ENCODE data around the gene CCNI2. TPM values are rescaled to one million over a fixed set of nuclear protein-coding genes. Genes with fewer than 3 reads are reported as not detected.

CCNI2 gene
- total and polyA plus RNA-seq, 11 donors, result 0.11 to 0.50 (median 0.20) TPM; not detected in 8

- intact Hi-C loops (cut with DNase I), result loop anchor here in 3 of 10 donors (5.0 kb wide), 4 partner anchors 34 to 89 kb away; partner anchors contain the start of genes GDF9 (in 1 of the 3), KIF3A (in 1 of the 3), SOWAHA (in 1 of the 3) and UQCRQ (in 1 of the 3)
- TF ChIP-seq POLR2A (IDR thresholded peaks at IDR 0.05) (no peak), CTCF (IDR thresholded peaks at IDR 0.05) (no peak)
- H3K4me1 ChIP-seq, result peaks cover 0 to 49% (median 26%) of the 10 kb centered on the region in 12 donors
- 53 to 86% (median 67%) methylated on average over 4 of the region's 4 CpGs for WGBS, 4 donors
- ATAC-seq (no peak), DNase-seq (no peak)
- peak overlapping the region in 9 of 12 donors; percentile 72 to 92 (median 85) for H3K27ac ChIP-seq
- H3K27me3 ChIP-seq, result peaks cover 0 to 4% (median 0%) of the 10 kb centered on the region in 9 donors
- H3K9me3 ChIP-seq, result no peaks in the 10 kb centered on the region
- peak overlapping the region in 11 of 12 donors; percentile 65 to 98 (median 92) for H3K4me3 ChIP-seq
- H3K36me3 ChIP-seq, result no peaks in the 10 kb centered on the region
Observed at GRCh38 chr5:132778129-132778528, 30.9 kb downstream of the CCNI2 start.

GRCh38 chr5:132778856-132779255, 31.6 kb downstream of the CCNI2 start:
- no peak for TF ChIP-seq POLR2A (IDR thresholded peaks at IDR 0.05)
- no peak for TF ChIP-seq CTCF (IDR thresholded peaks at IDR 0.05)
- H3K36me3 ChIP-seq, result no peaks in the 10 kb centered on the region
- H3K4me3 ChIP-seq, result no peak overlapping the region
- intact Hi-C loops (cut with DNase I), result loop anchor here in 3 of 10 donors (5.0 kb wide), 4 partner anchors 33 to 88 kb away; partner anchors contain the start of genes GDF9 (in 1 of the 3), KIF3A (in 1 of the 3), SOWAHA (in 1 of the 3) and UQCRQ (in 1 of the 3)
- H3K27me3 ChIP-seq, result peaks cover 0 to 4% (median 0%) of the 10 kb centered on the region in 9 donors
- H3K4me1 ChIP-seq, result peaks cover 0 to 46% (median 23%) of the 10 kb centered on the region in 12 donors
- no peak for ATAC-seq
- no peak for DNase-seq
- 74 to 94% (median 85%) methylated on average over 5 of the region's 5 CpGs for WGBS, 4 donors
- no peaks in the 10 kb centered on the region for H3K9me3 ChIP-seq
- no peak overlapping the region for H3K27ac ChIP-seq

GRCh38 chr5:132779961-132780360, 32.7 kb downstream of the CCNI2 start:
- DNase-seq (no peak), ATAC-seq (no peak)
- H3K9me3 ChIP-seq, result no peaks in the 10 kb centered on the region
- intact Hi-C loops (cut with DNase I), result loop anchor here in 3 of 10 donors (5.0 kb wide), 4 partner anchors 32 to 87 kb away; partner anchors contain the start of genes GDF9 (in 1 of the 3), KIF3A (in 1 of the 3), SOWAHA (in 1 of the 3) and UQCRQ (in 1 of the 3)
- WGBS, 4 donors, result 93 to 94% (median 93%) methylated on average over 3 of the region's 3 CpGs
- TF ChIP-seq POLR2A (IDR thresholded peaks at IDR 0.05) (no peak), CTCF (IDR thresholded peaks at IDR 0.05) (no peak)
- peaks cover 0 to 36% (median 16%) of the 10 kb centered on the region in 12 donors for H3K4me1 ChIP-seq
- H3K4me3 ChIP-seq, result no peak overlapping the region
- H3K27ac ChIP-seq, result no peak overlapping the region
- peaks cover 0 to 4% (median 0%) of the 10 kb centered on the region in 9 donors for H3K27me3 ChIP-seq
- no peaks in the 10 kb centered on the region for H3K36me3 ChIP-seq

- intact Hi-C loops (cut with DNase I), result no loop called here
- no peak overlapping the region for H3K4me3 ChIP-seq
- H3K9me3 ChIP-seq, result no peaks in the 10 kb centered on the region
- H3K4me1 ChIP-seq, result peaks cover 0 to 30% (median 11%) of the 10 kb centered on the region in 12 donors
- no peaks in the 10 kb centered on the region for H3K36me3 ChIP-seq
- no peak for ATAC-seq
- 94 to 98% (median 95%) methylated on average over 1 of the region's 1 CpG for WGBS, 4 donors
- DNase-seq, result no peak
- H3K27me3 ChIP-seq, result peaks cover 0 to 4% (median 0%) of the 10 kb centered on the region in 9 donors
- TF ChIP-seq POLR2A (IDR thresholded peaks at IDR 0.05) (no peak), CTCF (IDR thresholded peaks at IDR 0.05) (no peak)
- H3K27ac ChIP-seq, result no peak overlapping the region
Observed at GRCh38 chr5:132780577-132780976, 33.4 kb downstream of the CCNI2 start.
